ENCODE results near the gene MTHFR. TPM values are rescaled to one million over a fixed set of nuclear protein-coding genes. Genes with fewer than 3 reads are reported as not detected.
A peak's percentile ranks its signal among the peaks of the same experiment; 100 is the strongest.

MTHFR gene
- polyA plus RNA-seq, 1 of the 3 experiments (the other 2 are of a cell fraction), result 5.3 TPM

GRCh38 chr1:11741482-11741881, 64.3 kb downstream of the MTHFR start:
- Histone ChIP-seq H3K9ac (no peak overlapping the region), H3K79me2 (ENCODE audit: insufficient read depth) (peaks cover 10% of the 10 kb centered on the region; the same call in 1 of the 2 replicates), H3K4me3 (ENCODE audit: low read depth in 2 of 2, low read length in 1 of 2) (no peak overlapping the region), H2AFZ (ENCODE audit: low read depth) (no peak overlapping the region), H3K4me1 (ENCODE audit: control insufficient read depth in 1 of 2, insufficient read depth in 2 of 2, low read depth in 1 of 2, low read length in 1 of 2) (peaks cover 0 to 16% of the 10 kb centered on the region in 2 experiments; a peak in 2 of 4 replicates), H3K9me2 (no peaks in the 10 kb centered on the region), H3K36me3 (replicated peaks in 1 of 2; ENCODE audit: control insufficient read depth in 1 of 2, insufficient read depth in 2 of 2, low read length in 1 of 2) (peaks cover 0 to 3% of the 10 kb centered on the region in 2 experiments), H3K4me2 (no peak overlapping the region), H3F3A (replicated peaks; ENCODE audit: insufficient read depth) (no peaks in the 10 kb centered on the region), H3K27me3 (ENCODE audit: insufficient read depth) (no peaks in the 10 kb centered on the region), H3K27ac (ENCODE audit: low read depth in 2 of 2, low read length in 1 of 2) (no peak overlapping the region), H4K20me1 (ENCODE audit: insufficient read depth) (no peaks in the 10 kb centered on the region), H3K9me3 (no peaks in the 10 kb centered on the region)
- CTCF ChIA-PET, result interaction anchor here (2.7 kb wide), 1 partner anchor 22 kb away, joined by 10 read pairs; no protein-coding TSS in a partner anchor
- POLR2A ChIA-PET, result no interaction called here
- no peak for DNase-seq
- TF ChIP-seq REST (IDR thresholded peaks at IDR 0.05; ENCODE audit: low read depth, low read length) (no peak), TEAD4 (IDR thresholded peaks at IDR 0.05; ENCODE audit: borderline replicate concordance, insufficient read depth) (no peak), RFX5 (IDR thresholded peaks at IDR 0.05; ENCODE audit: low read length) (no peak), POLR2AphosphoS5 (IDR thresholded peaks at IDR 0.05; ENCODE audit: low read depth, low read length) (no peak), RXRA (IDR thresholded peaks at IDR 0.05; ENCODE audit: borderline replicate concordance, low read depth) (no peak), TAF1 (IDR thresholded peaks at IDR 0.05; ENCODE audit: borderline replicate concordance, low read depth, low read length) (no peak), FOXM1 (IDR thresholded peaks at IDR 0.05; ENCODE audit: low read depth) (no peak)
- 96% methylated on average over 4 of the region's 4 CpGs for WGBS (ENCODE audit: low lambda C conversion rate)

- H3K27me3 ChIP-seq (ENCODE audit: insufficient read depth), result no peaks in the 10 kb centered on the region
- no peak for DNase-seq
- WGBS (ENCODE audit: low lambda C conversion rate), result 77% methylated on average over 13 of the region's 15 CpGs
- H3K4me3 ChIP-seq (ENCODE audit: low read depth in 2 of 2, low read length in 1 of 2), result no peak overlapping the region
- H3K36me3 ChIP-seq (replicated peaks in 1 of 2; ENCODE audit: control insufficient read depth in 1 of 2, insufficient read depth in 2 of 2, low read length in 1 of 2), result no peaks in the 10 kb centered on the region
- no peaks in the 10 kb centered on the region for H3K9me2 ChIP-seq
- peaks cover 0 to 18% of the 10 kb centered on the region in 2 experiments; a peak in 2 of 4 replicates for H3K4me1 ChIP-seq (ENCODE audit: control insufficient read depth in 1 of 2, insufficient read depth in 2 of 2, low read depth in 1 of 2, low read length in 1 of 2)
- no peaks in the 10 kb centered on the region for H3K9me3 ChIP-seq
- ChIA-PET CTCF (interaction anchor here (1.2 to 2.7 kb wide), 2 partner anchors 21 kb away, joined by 3 to 10 read pairs; no protein-coding TSS in a partner anchor), POLR2A (no interaction called here)
- H3K9ac ChIP-seq, result no peak overlapping the region
- H3K79me2 ChIP-seq (ENCODE audit: insufficient read depth), result peaks cover 10% of the 10 kb centered on the region; the same call in 1 of the 2 replicates
- peaks cover 2% of the 10 kb centered on the region for H3F3A ChIP-seq (replicated peaks; ENCODE audit: insufficient read depth)
- no peak overlapping the region for H2AFZ ChIP-seq (ENCODE audit: low read depth)
- H4K20me1 ChIP-seq (ENCODE audit: insufficient read depth), result no peaks in the 10 kb centered on the region
- no peak overlapping the region for H3K4me2 ChIP-seq
- peak overlapping the region in 1 of 2 experiments; percentile 4; a peak in 1 of 4 replicates for H3K27ac ChIP-seq (ENCODE audit: low read depth in 2 of 2, low read length in 1 of 2)
- TF ChIP-seq TCF12 (IDR thresholded peaks at IDR 0.05) (no peak), REST (IDR thresholded peaks at IDR 0.05; ENCODE audit: low read depth, low read length) (no peak), FOXM1 (IDR thresholded peaks at IDR 0.05; ENCODE audit: low read depth) (no peak), RAD21 (IDR thresholded peaks at IDR 0.05; ENCODE audit: low read length) (no peak), USF1 (IDR thresholded peaks at IDR 0.05; ENCODE audit: borderline replicate concordance, low read depth) (no peak), YY1 (IDR thresholded peaks at IDR 0.05; ENCODE audit: low read depth) (no peak), MAX (IDR thresholded peaks at IDR 0.05; ENCODE audit: low read depth) (no peak), SMC3 (IDR thresholded peaks at IDR 0.05; ENCODE audit: low read depth, low read length) (no peak), RCOR1 (IDR thresholded peaks at IDR 0.05; ENCODE audit: low read length) (no peak), PBX3 (IDR thresholded peaks at IDR 0.05) (no peak), MEF2A (IDR thresholded peaks at IDR 0.05; ENCODE audit: borderline replicate concordance, low read depth) (no peak), TEAD4 (IDR thresholded peaks at IDR 0.05; ENCODE audit: borderline replicate concordance, insufficient read depth) (no peak)
Observed at GRCh38 chr1:11740258-11741192, 65.2 kb downstream of the MTHFR start.

Data from SK-N-SH (cell line).